Measurements from ENCODE around the gene LRP3.

DNA sequence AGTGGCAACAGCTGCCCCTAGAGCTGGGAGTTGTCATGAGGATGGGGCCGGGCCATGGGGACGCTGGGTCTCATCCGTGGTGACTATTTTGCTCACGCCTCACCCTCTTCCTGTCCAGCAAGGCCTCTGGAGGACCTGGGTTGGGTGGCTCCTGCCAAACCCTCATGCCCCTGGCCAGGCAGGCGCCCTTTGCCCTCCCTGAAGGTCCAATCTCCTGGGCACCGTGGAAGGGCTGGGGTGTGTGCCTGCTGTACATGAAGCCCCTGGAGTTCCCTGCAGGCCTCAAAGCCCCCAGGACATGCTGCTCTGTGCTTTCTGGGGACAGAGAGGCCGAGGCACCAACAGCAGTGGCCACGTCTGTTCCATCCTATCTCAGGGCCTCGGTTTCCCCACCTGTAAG lies 13.8 kb downstream of the LRP3 start:
- TF ChIP-seq ZFP37 (CRISPR knock-in tag; IDR thresholded peaks at IDR 0.05; ENCODE audit: borderline replicate concordance), result no peak
- TF ChIP-seq FOSL2 (CRISPR knock-in tag; IDR thresholded peaks at IDR 0.05), result no peak
- TF ChIP-seq REL (CRISPR knock-in tag; conservative IDR thresholded peaks at IDR 0.05), result no peak
- no peak for TF ChIP-seq ELF1 (CRISPR knock-in tag; IDR thresholded peaks at IDR 0.05)
- TF ChIP-seq, protein P1, sequence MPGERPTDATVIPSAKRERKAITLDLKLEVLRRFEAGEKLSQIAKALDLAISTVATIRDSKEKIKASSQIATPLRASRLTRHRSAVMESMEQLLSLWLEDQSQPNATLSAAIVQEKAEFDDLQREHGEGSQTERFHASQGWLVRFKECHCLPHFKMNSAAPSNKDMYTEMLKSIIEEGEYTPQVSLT (CRISPR knock-in tag; IDR thresholded peaks at IDR 0.05; ENCODE audit: borderline replicate concordance, low read depth), result no peak
- TF ChIP-seq ZNF703 (CRISPR knock-in tag; IDR thresholded peaks at IDR 0.05; ENCODE audit: borderline replicate concordance), result no peak
- no peak for TF ChIP-seq POLR2A (IDR thresholded peaks at IDR 0.05; ENCODE audit: insufficient read depth in 1 of 2, low read depth in 2 of 2, low read length in 2 of 2)
- TF ChIP-seq, protein P2, sequence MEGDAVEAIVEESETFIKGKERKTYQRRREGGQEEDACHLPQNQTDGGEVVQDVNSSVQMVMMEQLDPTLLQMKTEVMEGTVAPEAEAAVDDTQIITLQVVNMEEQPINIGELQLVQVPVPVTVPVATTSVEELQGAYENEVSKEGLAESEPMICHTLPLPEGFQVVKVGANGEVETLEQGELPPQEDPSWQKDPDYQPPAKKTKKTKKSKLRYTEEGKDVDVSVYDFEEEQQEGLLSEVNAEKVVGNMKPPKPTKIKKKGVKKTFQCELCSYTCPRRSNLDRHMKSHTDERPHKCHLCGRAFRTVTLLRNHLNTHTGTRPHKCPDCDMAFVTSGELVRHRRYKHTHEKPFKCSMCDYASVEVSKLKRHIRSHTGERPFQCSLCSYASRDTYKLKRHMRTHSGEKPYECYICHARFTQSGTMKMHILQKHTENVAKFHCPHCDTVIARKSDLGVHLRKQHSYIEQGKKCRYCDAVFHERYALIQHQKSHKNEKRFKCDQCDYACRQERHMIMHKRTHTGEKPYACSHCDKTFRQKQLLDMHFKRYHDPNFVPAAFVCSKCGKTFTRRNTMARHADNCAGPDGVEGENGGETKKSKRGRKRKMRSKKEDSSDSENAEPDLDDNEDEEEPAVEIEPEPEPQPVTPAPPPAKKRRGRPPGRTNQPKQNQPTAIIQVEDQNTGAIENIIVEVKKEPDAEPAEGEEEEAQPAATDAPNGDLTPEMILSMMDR (CRISPR knock-in tag; IDR thresholded peaks at IDR 0.05), result no peak
